Measurements from ENCODE around the gene HLA-DQB2.

GRCh38 chr6:32775071-32775470 is 11.7 kb upstream of the HLA-DQB2 start:
- TF ChIP-seq POLR2AphosphoS5 (IDR thresholded peaks at IDR 0.05; ENCODE audit: borderline replicate concordance, low read depth, low read length) (no peak), EZH2 (IDR thresholded peaks at IDR 0.05) (no peak), FOXP2 (optimal IDR thresholded peaks at IDR 0.05; ENCODE audit: control extremely low read depth, extremely low read length, insufficient read depth) (no peak)

Measured in SK-N-MC (cell line).